AG04450 (cell line): ENCODE data around the gene PTPRE. TPM values are rescaled to one million over a fixed set of nuclear protein-coding genes. Genes with fewer than 3 reads are reported as not detected.

Source experiments
- CTCF ChIA-PET: fragments of 300-600, 350-600 bp; formaldehyde crosslinking; extraction: SDS; loops from one replicate; lab custom pipeline; 2022; ENCODE audit warnings: antibody characterized with exemption, inconsistent platforms; lab: Charles Lee
- POLR2A ChIA-PET: fragments of 350-600 bp; formaldehyde crosslinking; extraction: SDS; loops from one replicate; lab custom pipeline; 2021; ENCODE audit warnings: antibody characterized with exemption, inconsistent platforms; lab: Yijun Ruan, JAX
- DNase-seq: peaks from one replicate; pipeline ENCODE4 v3.0.0-alpha.2; 2011; ENCODE audit warnings: low read depth, low spot score
- H3K27ac ChIP-seq: one replicate; pipeline ENCODE4 v1.5.1; 2012; ENCODE audit warnings: low read depth, low read length, control low read depth
- H3K27me3 ChIP-seq: one replicate; pipeline ENCODE4 v1.6.0; 2012; ENCODE audit warnings: low read length; ENCODE audit not compliant: control insufficient read depth, insufficient read depth
- H3K4me3 ChIP-seq: 2 replicates; pipeline ENCODE4 v1.5.1; 2011; ENCODE audit warnings: mild to moderate bottlenecking, low read depth, low read length, control low read depth
- H3K9me3 ChIP-seq: 2 replicates; pipeline ENCODE4 v1.5.1; 2012; ENCODE audit warnings: low read length; ENCODE audit not compliant: control insufficient read depth, insufficient read depth
- polyA plus RNA-seq: library from polyadenylated mRNA; depleted of rRNA; stranded (reverse); fragments of >200 nt; gene quantifications from 2 replicates; pipeline ENCODE4 v1.2.3, GENCODE V29; 2011
- TF ChIP-seq, protein P1 (sequence below): IDR thresholded peaks from 2 replicates; pipeline ENCODE4 v1.5.1; 2011; ENCODE audit warnings: low read depth, low read length, control low read depth, inconsistent platforms

PTPRE gene
- polyA plus RNA-seq, 1 experiment, result 0.38 TPM

DNA sequence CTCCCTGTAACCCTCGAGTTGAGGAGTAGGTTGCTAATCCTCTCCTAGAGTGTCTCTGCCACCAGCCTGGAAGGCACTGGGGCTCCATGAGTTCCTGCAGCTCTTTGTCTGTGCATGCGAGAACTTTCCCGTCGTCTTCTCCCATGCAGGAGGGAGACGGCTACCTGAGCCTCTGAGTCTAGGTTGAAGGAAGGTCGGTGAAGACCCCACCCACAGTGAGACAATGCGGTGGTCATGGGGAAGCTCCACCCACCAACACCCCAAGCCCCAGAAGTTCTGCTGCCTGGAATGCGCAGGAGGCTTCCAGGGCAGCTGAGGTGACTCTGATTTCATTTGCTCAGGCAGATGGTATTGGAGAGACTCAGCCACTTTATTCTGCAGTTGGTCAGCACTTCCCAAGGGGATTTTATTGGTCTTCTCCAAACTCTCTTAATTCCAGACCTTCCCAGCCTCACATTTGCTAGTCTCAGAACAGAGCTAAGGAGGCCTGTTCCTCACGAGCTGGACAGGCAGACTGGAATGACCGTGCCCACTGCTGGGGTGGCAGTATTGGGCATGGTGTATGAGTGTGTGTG is 36.5 kb downstream of the PTPRE start:
- peaks cover 9% of the 10 kb centered on the region for H3K9me3 ChIP-seq
- DNase-seq, result no peak
- no peak overlapping the region for H3K4me3 ChIP-seq
- TF ChIP-seq, protein P1, sequence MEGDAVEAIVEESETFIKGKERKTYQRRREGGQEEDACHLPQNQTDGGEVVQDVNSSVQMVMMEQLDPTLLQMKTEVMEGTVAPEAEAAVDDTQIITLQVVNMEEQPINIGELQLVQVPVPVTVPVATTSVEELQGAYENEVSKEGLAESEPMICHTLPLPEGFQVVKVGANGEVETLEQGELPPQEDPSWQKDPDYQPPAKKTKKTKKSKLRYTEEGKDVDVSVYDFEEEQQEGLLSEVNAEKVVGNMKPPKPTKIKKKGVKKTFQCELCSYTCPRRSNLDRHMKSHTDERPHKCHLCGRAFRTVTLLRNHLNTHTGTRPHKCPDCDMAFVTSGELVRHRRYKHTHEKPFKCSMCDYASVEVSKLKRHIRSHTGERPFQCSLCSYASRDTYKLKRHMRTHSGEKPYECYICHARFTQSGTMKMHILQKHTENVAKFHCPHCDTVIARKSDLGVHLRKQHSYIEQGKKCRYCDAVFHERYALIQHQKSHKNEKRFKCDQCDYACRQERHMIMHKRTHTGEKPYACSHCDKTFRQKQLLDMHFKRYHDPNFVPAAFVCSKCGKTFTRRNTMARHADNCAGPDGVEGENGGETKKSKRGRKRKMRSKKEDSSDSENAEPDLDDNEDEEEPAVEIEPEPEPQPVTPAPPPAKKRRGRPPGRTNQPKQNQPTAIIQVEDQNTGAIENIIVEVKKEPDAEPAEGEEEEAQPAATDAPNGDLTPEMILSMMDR, result no peak
- POLR2A ChIA-PET, result no interaction called here
- CTCF ChIA-PET, result no interaction called here
- no peaks in the 10 kb centered on the region for H3K27me3 ChIP-seq
- H3K27ac ChIP-seq, result no peak overlapping the region

DNA sequence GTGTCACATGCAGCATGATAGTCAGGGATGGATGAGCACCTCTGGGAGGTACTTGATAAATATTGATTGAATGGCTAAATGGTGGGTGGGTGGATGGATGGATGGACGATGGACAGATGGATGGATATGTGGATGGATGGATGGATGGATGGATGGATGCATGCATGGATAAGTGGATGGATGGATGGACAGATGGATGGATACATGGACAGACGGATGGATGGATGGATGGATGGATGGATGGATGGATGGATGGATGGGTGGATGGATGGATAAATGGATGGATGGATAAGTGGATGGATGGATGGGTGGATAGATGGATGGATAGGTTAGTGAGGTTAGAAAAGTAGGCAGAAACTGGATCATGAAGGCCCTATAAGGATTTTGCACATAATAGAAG is 37.4 kb downstream of the PTPRE start:
- Histone ChIP-seq H3K9me3 (peaks cover 9% of the 10 kb centered on the region), H3K27ac (no peak overlapping the region), H3K4me3 (no peak overlapping the region), H3K27me3 (no peaks in the 10 kb centered on the region)
- POLR2A ChIA-PET, result no interaction called here
- CTCF ChIA-PET, result no interaction called here
- no peak for DNase-seq
- TF ChIP-seq, protein P1, result no peak

DNA sequence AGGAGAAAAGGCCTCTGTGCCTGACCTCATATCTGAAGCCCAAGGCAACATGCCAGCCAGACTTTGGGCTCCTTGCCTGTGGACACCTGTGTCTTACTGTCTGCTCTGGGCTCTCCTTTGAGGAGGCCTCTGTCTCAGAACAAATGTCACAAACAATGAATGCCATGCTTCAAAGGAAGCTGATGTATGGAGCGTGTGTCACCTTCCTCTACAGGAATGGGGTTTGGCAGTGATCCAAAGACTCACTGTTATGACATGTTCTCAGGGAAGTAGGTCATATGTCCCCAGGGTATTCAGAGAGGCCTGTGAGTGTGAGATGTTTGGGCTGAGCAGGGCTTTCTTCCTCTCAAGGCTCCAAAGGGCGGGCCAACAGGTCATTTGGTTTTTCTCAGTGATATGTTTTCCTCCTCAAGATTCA is 38.4 kb downstream of the PTPRE start:
- CTCF ChIA-PET, result no interaction called here
- H3K9me3 ChIP-seq, result peaks cover 3% of the 10 kb centered on the region
- POLR2A ChIA-PET, result no interaction called here
- TF ChIP-seq, protein P1, result no peak
- no peak overlapping the region for H3K4me3 ChIP-seq
- no peaks in the 10 kb centered on the region for H3K27me3 ChIP-seq
- no peak overlapping the region for H3K27ac ChIP-seq
- no peak for DNase-seq

DNA sequence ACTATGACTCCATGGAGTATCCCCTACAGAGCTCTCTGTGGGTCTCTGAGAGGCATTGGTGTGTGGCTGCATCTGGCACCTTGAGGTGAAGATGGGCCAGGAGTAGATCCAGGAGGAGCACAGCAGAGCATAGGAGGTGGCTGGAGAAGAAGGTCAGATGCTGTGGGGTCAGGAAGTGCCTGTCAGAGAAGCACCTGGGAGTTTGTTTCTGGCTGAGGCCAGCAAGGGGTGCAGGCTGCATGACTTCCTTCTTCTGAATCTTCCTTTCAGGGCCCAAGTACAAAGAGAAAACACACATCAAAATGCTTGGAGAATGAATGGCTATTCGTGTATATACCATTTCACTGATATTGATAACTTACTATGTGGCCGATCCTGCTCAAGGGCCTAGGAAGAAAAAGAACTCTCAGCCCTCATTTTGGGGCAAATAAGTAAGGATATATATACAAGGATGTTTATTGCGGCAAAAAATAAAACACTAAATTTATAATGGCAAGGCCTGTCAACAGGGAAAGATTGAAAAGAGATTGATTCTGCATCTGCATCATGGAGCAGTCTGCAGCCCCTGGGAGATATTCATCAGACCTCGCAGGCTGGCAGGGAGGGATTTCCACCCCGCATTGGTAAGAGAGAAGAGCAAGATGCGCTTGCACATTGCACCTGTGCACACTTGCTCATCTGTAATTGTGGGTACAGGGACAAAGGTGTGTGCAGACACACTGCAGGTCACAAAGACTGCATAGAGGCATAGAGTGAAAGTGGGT is 39.2 kb downstream of the PTPRE start:
- TF ChIP-seq, protein P1, result no peak
- POLR2A ChIA-PET, result no interaction called here
- no peak overlapping the region for H3K27ac ChIP-seq
- CTCF ChIA-PET, result no interaction called here
- DNase-seq, result no peak
- H3K4me3 ChIP-seq, result no peak overlapping the region
- peaks cover 3% of the 10 kb centered on the region for H3K9me3 ChIP-seq
- no peaks in the 10 kb centered on the region for H3K27me3 ChIP-seq

DNA sequence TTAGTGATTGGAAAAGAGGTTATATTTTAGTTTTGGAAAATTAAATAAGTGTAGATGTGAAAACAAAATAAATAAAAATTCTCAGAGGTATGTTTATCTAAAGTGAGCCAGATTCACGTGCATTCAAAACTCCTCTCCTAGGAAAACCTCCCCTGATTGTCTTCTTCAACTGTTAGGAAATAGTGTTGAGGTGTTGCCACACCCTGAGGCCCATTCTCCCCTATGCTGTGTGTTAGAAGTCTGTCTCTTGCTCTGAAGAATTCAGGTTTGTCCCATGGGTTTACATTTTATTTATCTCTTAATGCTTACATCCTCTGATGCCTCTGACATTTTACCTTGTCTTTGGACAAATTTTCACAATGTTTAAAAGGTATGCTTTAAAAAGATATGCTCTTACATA is 40.3 kb downstream of the PTPRE start:
- CTCF ChIA-PET, result no interaction called here
- TF ChIP-seq, protein P1, result no peak
- Histone ChIP-seq H3K27me3 (no peaks in the 10 kb centered on the region), H3K4me3 (no peak overlapping the region), H3K27ac (no peak overlapping the region), H3K9me3 (peaks cover 3% of the 10 kb centered on the region; the same call in 1 of the 2 replicates)
- POLR2A ChIA-PET, result no interaction called here
- DNase-seq, result no peak
